Neuronal stem cell (in vitro differentiated cells): Measurements from ENCODE around the gene IGLL5.

Source experiments
- DNase-seq: peaks from one replicate; pipeline ENCODE4 v3.0.0-alpha.2; 2013; ENCODE audit warnings: low spot score
- H2AFZ ChIP-seq: one replicate; pipeline ENCODE4 v1.6.1; 2013; ENCODE audit warnings: mild to moderate bottlenecking, low read length, inconsistent platforms
- H2AK5ac ChIP-seq: 2 replicates; pipeline ENCODE4 v1.6.1; 2013; ENCODE audit warnings: low read depth, mild to moderate bottlenecking, inconsistent platforms, low read length, moderate library complexity, mixed read lengths
- H2BK120ac ChIP-seq: 2 replicates; pipeline ENCODE4 v1.6.1; 2013; ENCODE audit warnings: low read depth, mild to moderate bottlenecking, inconsistent platforms, low read length, moderate library complexity, mixed read lengths
- H2BK12ac ChIP-seq: one replicate; pipeline ENCODE4 v1.6.1; 2013; ENCODE audit warnings: low read length, inconsistent platforms
- H2BK15ac ChIP-seq: 2 replicates; pipeline ENCODE4 v1.6.1; 2013; ENCODE audit warnings: mild to moderate bottlenecking, low read length, inconsistent platforms, mixed read lengths
- H2BK5ac ChIP-seq: one replicate; pipeline ENCODE4 v1.6.1; 2013; ENCODE audit warnings: inconsistent platforms, mild to moderate bottlenecking, low read length, moderate library complexity
- H3K14ac ChIP-seq: one replicate; pipeline ENCODE4 v1.6.1; 2013; ENCODE audit warnings: low read length, inconsistent platforms
- H3K18ac ChIP-seq: 2 replicates; pipeline ENCODE4 v1.6.1; 2013; ENCODE audit warnings: low read length, inconsistent platforms
- H3K23ac ChIP-seq: 2 replicates; pipeline ENCODE4 v1.6.1; 2013; ENCODE audit warnings: low read depth, mild to moderate bottlenecking, mixed read lengths, low read length, inconsistent platforms; ENCODE audit not compliant: poor library complexity
- H3K27ac ChIP-seq: replicated peaks from 3 replicates; pipeline ENCODE4 v1.5.1; 2013; ENCODE audit warnings: low read length, inconsistent platforms
- H3K27me3 ChIP-seq, 3 experiments: 2 replicates each; pipeline ENCODE4 v1.6.1; 2013; ENCODE audit warnings: low read length in 3 of 3, mild to moderate bottlenecking in 2 of 3, inconsistent platforms in 1 of 3, low read depth in 1 of 3, mixed read lengths in 1 of 3, moderate library complexity in 1 of 3; ENCODE audit not compliant: control insufficient read depth in 3 of 3, insufficient read depth in 3 of 3
- H3K36me3 ChIP-seq, 2 donors: replicated peaks in 1 of 2; 2 replicates each; pipeline ENCODE4 v1.6.1; 2013; ENCODE audit warnings: low read length in 2 of 2; ENCODE audit not compliant: control insufficient read depth in 2 of 2, insufficient read depth in 2 of 2
- H3K4ac ChIP-seq: 2 replicates; pipeline ENCODE4 v1.6.1; 2013; ENCODE audit warnings: inconsistent platforms, mild to moderate bottlenecking, low read length, moderate library complexity
- H3K4me1 ChIP-seq, 2 donors: 1 replicate in 1 of 2; 2 replicates in 1 of 2; pipeline ENCODE4 v1.6.1; 2013; ENCODE audit warnings: low read length in 2 of 2, low read depth in 1 of 2; ENCODE audit not compliant: control insufficient read depth in 2 of 2, insufficient read depth in 1 of 2
- H3K4me2 ChIP-seq: one replicate; pipeline ENCODE4 v1.6.1; 2013; ENCODE audit warnings: mild to moderate bottlenecking, low read length, inconsistent platforms; ENCODE audit not compliant: insufficient read depth, poor library complexity, severe bottlenecking
- H3K4me3 ChIP-seq, 2 donors: 2 replicates each; pipeline ENCODE4 v1.5.1; 2013; ENCODE audit warnings: low read length in 2 of 2, mild to moderate bottlenecking in 2 of 2, inconsistent platforms in 1 of 2, moderate library complexity in 1 of 2
- H3K79me1 ChIP-seq: one replicate; pipeline ENCODE4 v1.6.1; 2013; ENCODE audit warnings: low read depth, mild to moderate bottlenecking, inconsistent platforms, low read length, moderate library complexity
- H3K9ac ChIP-seq: one replicate; pipeline ENCODE4 v1.6.1; 2013; ENCODE audit warnings: mild to moderate bottlenecking, low read depth, low read length, inconsistent platforms; ENCODE audit not compliant: poor library complexity
- H3K9me3 ChIP-seq, 2 donors: replicated peaks in 1 of 2; 2 replicates each; pipeline versions ENCODE3 to v1.6.1; 2013; ENCODE audit warnings: low read length in 2 of 2, mild to moderate bottlenecking in 2 of 2, inconsistent platforms in 1 of 2, low read depth in 1 of 2, mixed read lengths in 1 of 2, moderate library complexity in 1 of 2; ENCODE audit not compliant: control insufficient read depth in 2 of 2, insufficient read depth in 1 of 2
- H4K8ac ChIP-seq: one replicate; pipeline ENCODE4 v1.6.1; 2013; ENCODE audit warnings: low read depth, mild to moderate bottlenecking, inconsistent platforms, low read length, moderate library complexity
- H4K91ac ChIP-seq: one replicate; pipeline ENCODE4 v1.6.1; 2013; ENCODE audit warnings: low read length, low read depth, mild to moderate bottlenecking, inconsistent platforms; ENCODE audit not compliant: poor library complexity
- WGBS, 2 donors: extraction: QIAGEN DNeasy Blood & Tissue Kit; methylation state at CpG; one replicate each; pipeline ENCODE4 v1.1.7; 2013; ENCODE audit warnings: missing lambda C conversion rate in 2 of 2, mixed read lengths in 1 of 2; ENCODE audit not compliant: insufficient read length in 2 of 2, insufficient replicate concordance in 1 of 2; ENCODE audit errors: extremely low coverage in 2 of 2; 5-methylcytosine and 5-hydroxymethylcytosine counted together

Gene IGLL5

DNA sequence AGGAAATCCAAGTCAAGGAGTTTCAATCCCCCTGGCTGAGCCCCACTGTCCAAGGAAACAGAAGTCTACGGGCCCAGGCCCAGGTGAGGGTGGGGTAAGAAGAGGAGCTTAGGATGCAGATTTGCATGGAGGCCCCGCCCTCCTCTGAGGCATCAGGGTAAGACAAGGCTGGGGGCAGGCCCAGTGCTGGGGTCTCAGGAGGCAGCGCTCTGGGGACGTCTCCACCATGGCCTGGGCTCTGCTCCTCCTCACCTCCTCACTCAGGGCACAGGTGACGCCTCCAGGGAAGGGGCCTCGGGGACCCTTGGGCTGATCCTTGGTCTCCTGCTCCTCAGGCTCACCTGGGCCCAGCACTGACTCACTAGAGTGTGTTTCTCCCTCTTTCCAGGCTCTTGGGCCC is 31.3 kb upstream of the IGLL5 start:
- Histone ChIP-seq H2BK15ac (no peak overlapping the region), H2BK12ac (no peak overlapping the region), H3K18ac (no peak overlapping the region), H3K9ac (no peak overlapping the region), H2AK5ac (peak overlapping the region; percentile 18), H3K4me1 (peaks cover 4% of the 10 kb centered on the region in 2 donors), H3K27ac (no peak overlapping the region), H2AFZ (no peak overlapping the region), H2BK5ac (no peak overlapping the region), H2BK120ac (no peak overlapping the region), H3K4ac (no peak overlapping the region), H3K36me3 (no peaks in the 10 kb centered on the region), H4K91ac (no peak overlapping the region), H3K79me1 (no peaks in the 10 kb centered on the region), H3K9me3 (no peaks in the 10 kb centered on the region), H3K27me3 (peaks cover 0 to 8% (median 0%) of the 10 kb centered on the region in 3 experiments), H3K14ac (no peak overlapping the region), H3K23ac (peak overlapping the region; percentile 49), H3K4me2 (no peak overlapping the region), H3K4me3 (no peak overlapping the region), H4K8ac (no peak overlapping the region)
- DNase-seq, result no peak
- no CpG with 5 or more reads among the region's 6 CpGs for WGBS, 2 donors

DNA sequence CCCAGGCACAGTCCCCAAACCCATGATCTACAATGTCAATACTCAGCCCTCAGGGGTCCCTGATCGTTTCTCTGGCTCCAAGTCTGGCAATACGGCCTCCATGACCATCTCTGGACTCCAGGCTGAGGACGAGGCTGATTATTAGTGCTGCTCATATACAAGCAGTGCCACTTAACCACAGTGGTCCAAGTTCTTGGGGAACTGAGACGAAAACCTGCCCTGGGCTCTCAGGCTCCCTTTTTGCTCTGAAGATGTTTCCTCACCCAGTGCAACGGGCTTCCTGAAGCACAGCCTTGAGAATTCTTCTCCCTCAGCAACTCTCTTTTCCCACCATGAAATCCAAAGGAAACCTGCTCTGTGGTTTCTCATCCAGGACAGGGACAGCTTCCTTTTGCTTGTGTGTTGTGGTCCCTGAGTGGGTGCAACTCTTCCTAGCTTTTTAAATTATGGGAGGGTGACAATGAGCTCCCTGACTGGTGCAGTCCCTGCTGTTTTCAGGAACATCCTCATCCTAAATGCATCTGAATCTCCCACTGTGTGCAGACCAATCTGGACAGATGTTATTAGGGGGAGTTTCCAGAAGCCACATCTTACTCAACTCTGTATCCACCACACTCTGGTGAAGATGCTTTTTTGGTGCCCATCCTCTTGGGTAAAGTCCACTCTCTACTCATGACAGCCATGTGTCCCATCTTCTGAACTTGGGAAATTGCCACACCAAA is 30.6 kb upstream of the IGLL5 start:
- H4K8ac ChIP-seq, result no peak overlapping the region
- H3K4me1 ChIP-seq, result peaks cover 4% of the 10 kb centered on the region in 2 donors
- no peak overlapping the region for H2BK5ac ChIP-seq
- no peak overlapping the region for H4K91ac ChIP-seq
- WGBS, 2 donors, result no CpG with 5 or more reads among the region's 5 CpGs
- no peak overlapping the region for H2AK5ac ChIP-seq
- H3K27ac ChIP-seq, result no peak overlapping the region
- H3K9me3 ChIP-seq, result no peaks in the 10 kb centered on the region
- H3K4me2 ChIP-seq, result no peak overlapping the region
- no peak overlapping the region for H3K14ac ChIP-seq
- H3K18ac ChIP-seq, result no peak overlapping the region
- H3K4me3 ChIP-seq, result no peak overlapping the region
- H2BK15ac ChIP-seq, result no peak overlapping the region
- no peak overlapping the region for H2BK120ac ChIP-seq
- H3K27me3 ChIP-seq, result peaks cover 0 to 8% (median 0%) of the 10 kb centered on the region in 3 experiments
- H2AFZ ChIP-seq, result no peak overlapping the region
- no peak overlapping the region for H3K4ac ChIP-seq
- no peak overlapping the region for H3K23ac ChIP-seq
- no peaks in the 10 kb centered on the region for H3K36me3 ChIP-seq
- no peak for DNase-seq
- no peaks in the 10 kb centered on the region for H3K79me1 ChIP-seq
- H2BK12ac ChIP-seq, result no peak overlapping the region
- H3K9ac ChIP-seq, result no peak overlapping the region

DNA sequence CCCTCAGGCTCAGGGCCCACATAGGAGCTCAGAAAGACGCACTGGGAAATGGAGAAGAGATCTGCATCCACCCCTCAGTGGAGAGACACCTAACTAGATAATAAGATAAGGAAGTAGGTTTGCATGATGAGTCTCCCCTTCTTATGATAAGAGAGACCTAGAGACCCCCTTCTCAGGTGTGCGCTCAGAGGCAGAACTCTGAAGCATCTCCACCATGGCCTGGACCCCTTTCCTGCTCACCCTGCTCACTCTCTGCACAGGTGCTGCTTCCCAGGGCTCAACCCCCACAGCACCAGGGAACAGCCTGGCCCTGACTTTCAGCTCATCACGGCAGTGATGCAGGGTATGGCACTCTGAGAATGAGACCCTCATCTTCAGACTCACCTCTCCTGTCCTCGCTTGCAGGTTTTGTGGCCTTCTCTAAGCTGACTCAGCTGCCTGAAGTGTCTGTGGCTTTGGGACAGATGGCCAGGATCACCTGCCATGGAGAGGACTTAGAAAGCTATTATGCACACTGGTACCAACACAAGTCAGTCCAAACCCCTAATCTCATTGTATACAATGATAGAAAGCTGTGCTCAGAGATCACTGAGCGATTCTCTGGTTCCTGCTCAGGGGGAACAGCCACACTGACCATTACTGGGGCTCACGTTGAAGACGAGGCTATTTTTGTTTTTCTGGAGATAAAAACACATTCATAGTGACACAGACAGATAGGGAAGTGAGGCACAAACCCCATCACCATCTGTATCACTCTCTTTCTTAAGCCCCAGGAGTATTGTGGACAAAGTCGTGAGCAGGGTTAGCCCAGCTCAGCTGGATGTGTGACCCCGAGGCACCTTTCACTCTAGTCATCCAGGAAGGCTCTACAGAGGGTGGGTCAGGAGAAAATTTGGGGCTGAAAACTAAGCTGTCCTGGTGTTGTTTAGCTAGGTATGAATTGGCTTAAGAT is 29.7 kb upstream of the IGLL5 start:
- Histone ChIP-seq H4K8ac (no peak overlapping the region), H3K14ac (no peak overlapping the region), H4K91ac (no peak overlapping the region), H2AFZ (no peak overlapping the region), H3K23ac (no peak overlapping the region), H2AK5ac (no peak overlapping the region), H2BK15ac (no peak overlapping the region), H3K18ac (peak overlapping the region; percentile 15), H3K9me3 (no peaks in the 10 kb centered on the region), H2BK5ac (no peak overlapping the region), H3K4me3 (no peak overlapping the region), H3K4ac (no peak overlapping the region), H3K27me3 (peaks cover 0 to 6% (median 0%) of the 10 kb centered on the region in 3 experiments), H3K4me2 (no peak overlapping the region), H3K79me1 (no peaks in the 10 kb centered on the region), H3K9ac (no peak overlapping the region), H3K36me3 (no peaks in the 10 kb centered on the region), H2BK120ac (no peak overlapping the region), H3K4me1 (peaks cover 4% of the 10 kb centered on the region in 2 donors), H2BK12ac (no peak overlapping the region), H3K27ac (no peak overlapping the region)
- WGBS, 2 donors, result no CpG with 5 or more reads among the region's 9 CpGs
- no peak for DNase-seq

DNA sequence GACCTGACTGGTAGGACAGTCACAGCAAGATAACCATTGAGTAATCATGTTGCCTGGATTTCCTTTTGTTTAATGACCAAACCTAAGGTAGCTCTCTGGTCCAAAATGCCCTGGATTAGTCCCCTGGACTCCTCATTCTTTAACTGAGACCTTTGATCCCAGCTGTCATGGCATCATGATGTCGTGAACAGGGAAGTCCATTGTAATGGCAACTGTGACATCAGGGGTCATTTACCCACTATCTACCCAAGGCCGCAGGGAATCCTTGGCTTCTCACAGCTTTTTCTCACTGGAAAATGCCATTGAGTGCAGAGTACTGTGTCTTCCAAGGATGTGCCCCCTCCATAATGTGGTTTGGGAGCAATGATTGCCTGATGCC is 29.1 kb upstream of the IGLL5 start:
- H3K4me2 ChIP-seq, result no peak overlapping the region
- no peak for DNase-seq
- no peak overlapping the region for H3K14ac ChIP-seq
- no peaks in the 10 kb centered on the region for H3K36me3 ChIP-seq
- H3K27ac ChIP-seq, result no peak overlapping the region
- H2BK15ac ChIP-seq, result no peak overlapping the region
- no peak overlapping the region for H3K18ac ChIP-seq
- no peak overlapping the region for H2BK12ac ChIP-seq
- no peak overlapping the region for H3K4ac ChIP-seq
- H4K91ac ChIP-seq, result no peak overlapping the region
- no peaks in the 10 kb centered on the region for H3K9me3 ChIP-seq
- no peak overlapping the region for H3K9ac ChIP-seq
- no peak overlapping the region for H2AFZ ChIP-seq
- no peaks in the 10 kb centered on the region for H3K79me1 ChIP-seq
- H3K23ac ChIP-seq, result no peak overlapping the region
- no peak overlapping the region for H3K4me3 ChIP-seq
- no peak overlapping the region for H2BK120ac ChIP-seq
- peaks cover 0 to 4% (median 0%) of the 10 kb centered on the region in 3 experiments for H3K27me3 ChIP-seq
- H3K4me1 ChIP-seq, result peaks cover 4% of the 10 kb centered on the region in 2 donors
- no peak overlapping the region for H2AK5ac ChIP-seq
- no peak overlapping the region for H4K8ac ChIP-seq
- no CpG with 5 or more reads among the region's 2 CpGs for WGBS, 2 donors
- no peak overlapping the region for H2BK5ac ChIP-seq
